ENCODE data around the gene DBN1. TPM values are rescaled to one million over a fixed set of nuclear protein-coding genes. Genes with fewer than 3 reads are reported as not detected.

DBN1 gene
- polyA plus RNA-seq, 1 donor from 2014 or later = 0.54 TPM

- Mint-ChIP-seq H3K27ac (peak overlapping the region; percentile 86 to 99 (median 97)), H3K27me3 (peaks cover 3% of the 10 kb centered on the region), H3K9me3 (no peaks in the 10 kb centered on the region), H3K4me3 (peak overlapping the region; percentile 25 to 93 (median 65)), H3K36me3 (peaks cover 7% of the 10 kb centered on the region), H3K4me1 (peaks cover 26 to 34% (median 30%) of the 10 kb centered on the region in 3 donors)
These were observed 29.1 kb downstream of the DBN1 start for GRCh38 chr5:177444106-177445051.

GRCh38 chr5:177443144-177443983 lies 30.1 kb downstream of the DBN1 start:
- peaks cover 22 to 30% (median 29%) of the 10 kb centered on the region in 3 donors for H3K4me1 Mint-ChIP-seq
- H3K4me3 Mint-ChIP-seq = peak overlapping the region in 1 of 4 donors; percentile 93
- H3K9me3 Mint-ChIP-seq = no peaks in the 10 kb centered on the region
- peak overlapping the region in 2 of 3 donors; percentile 97 to 99 for H3K27ac Mint-ChIP-seq
- H3K27me3 Mint-ChIP-seq = peaks cover 1% of the 10 kb centered on the region
- peaks cover 7% of the 10 kb centered on the region for H3K36me3 Mint-ChIP-seq

- H3K27ac Mint-ChIP-seq = peak overlapping the region; percentile 16 to 99 (median 73)
- peaks cover 7% of the 10 kb centered on the region for H3K36me3 Mint-ChIP-seq
- no peaks in the 10 kb centered on the region for H3K27me3 Mint-ChIP-seq
- no peaks in the 10 kb centered on the region for H3K9me3 Mint-ChIP-seq
- peaks cover 18 to 27% (median 25%) of the 10 kb centered on the region in 3 donors for H3K4me1 Mint-ChIP-seq
- peak overlapping the region in 2 of 4 donors; percentile 30 to 36 for H3K4me3 Mint-ChIP-seq
These were observed 31.2 kb downstream of the DBN1 start for GRCh38 chr5:177442066-177442826.

GRCh38 chr5:177440990-177441780 lies 32.2 kb downstream of the DBN1 start:
- peak overlapping the region in 2 of 4 donors; percentile 32 to 52 for H3K4me3 Mint-ChIP-seq
- H3K27me3 Mint-ChIP-seq = no peaks in the 10 kb centered on the region
- peaks cover 20 to 28% (median 25%) of the 10 kb centered on the region in 3 donors for H3K4me1 Mint-ChIP-seq
- no peaks in the 10 kb centered on the region for H3K9me3 Mint-ChIP-seq
- peaks cover 7% of the 10 kb centered on the region for H3K36me3 Mint-ChIP-seq
- peak overlapping the region in 2 of 3 donors; percentile 27 to 58 for H3K27ac Mint-ChIP-seq

GRCh38 chr5:177440211-177440989 lies 33.0 kb downstream of the DBN1 start:
- peak overlapping the region in 2 of 3 donors; percentile 81 to 87 for H3K27ac Mint-ChIP-seq
- peaks cover 13 to 22% (median 17%) of the 10 kb centered on the region in 3 donors for H3K4me1 Mint-ChIP-seq
- H3K9me3 Mint-ChIP-seq = no peaks in the 10 kb centered on the region
- no peaks in the 10 kb centered on the region for H3K27me3 Mint-ChIP-seq
- H3K36me3 Mint-ChIP-seq = peaks cover 7% of the 10 kb centered on the region
- no peak overlapping the region for H3K4me3 Mint-ChIP-seq

- no peak overlapping the region for H3K4me3 Mint-ChIP-seq
- no peaks in the 10 kb centered on the region for H3K9me3 Mint-ChIP-seq
- peaks cover 7% of the 10 kb centered on the region for H3K36me3 Mint-ChIP-seq
- H3K27ac Mint-ChIP-seq = peak overlapping the region in 1 of 3 donors; percentile 87
- H3K4me1 Mint-ChIP-seq = peaks cover 7 to 14% (median 9%) of the 10 kb centered on the region in 3 donors
- no peaks in the 10 kb centered on the region for H3K27me3 Mint-ChIP-seq
These were observed 33.8 kb downstream of the DBN1 start for GRCh38 chr5:177439518-177440053.

- H3K9me3 Mint-ChIP-seq = no peaks in the 10 kb centered on the region
- no peaks in the 10 kb centered on the region for H3K27me3 Mint-ChIP-seq
- H3K27ac Mint-ChIP-seq = peak overlapping the region in 2 of 3 donors; percentile 87 to 88
- H3K4me1 Mint-ChIP-seq = peaks cover 4 to 15% (median 6%) of the 10 kb centered on the region in 3 donors
- H3K4me3 Mint-ChIP-seq = peak overlapping the region in 1 of 4 donors; percentile 65
- peaks cover 7% of the 10 kb centered on the region for H3K36me3 Mint-ChIP-seq
These were observed 35.0 kb downstream of the DBN1 start for GRCh38 chr5:177438468-177438867.

GRCh38 chr5:177437623-177438022 lies 35.8 kb downstream of the DBN1 start:
- Mint-ChIP-seq H3K27me3 (no peaks in the 10 kb centered on the region), H3K9me3 (no peaks in the 10 kb centered on the region), H3K4me1 (peaks cover 4 to 20% (median 6%) of the 10 kb centered on the region in 3 donors), H3K36me3 (peaks cover 5% of the 10 kb centered on the region), H3K4me3 (peak overlapping the region in 1 of 4 donors; percentile 65), H3K27ac (peak overlapping the region in 1 of 3 donors; percentile 87)

- Mint-ChIP-seq H3K9me3 (no peaks in the 10 kb centered on the region), H3K27me3 (no peaks in the 10 kb centered on the region), H3K4me1 (peaks cover 10 to 24% (median 19%) of the 10 kb centered on the region in 3 donors), H3K36me3 (peaks cover 3% of the 10 kb centered on the region), H3K4me3 (no peak overlapping the region), H3K27ac (peak overlapping the region in 1 of 3 donors; percentile 18)
These were observed 37.4 kb downstream of the DBN1 start for GRCh38 chr5:177435847-177436536.

- no peaks in the 10 kb centered on the region for H3K9me3 Mint-ChIP-seq
- peaks cover 3% of the 10 kb centered on the region for H3K36me3 Mint-ChIP-seq
- H3K27ac Mint-ChIP-seq = peak overlapping the region; percentile 31 to 81 (median 71)
- H3K4me1 Mint-ChIP-seq = peaks cover 13 to 31% (median 26%) of the 10 kb centered on the region in 3 donors
- H3K4me3 Mint-ChIP-seq = peak overlapping the region in 1 of 4 donors; percentile 12
- H3K27me3 Mint-ChIP-seq = no peaks in the 10 kb centered on the region
These were observed 38.3 kb downstream of the DBN1 start for GRCh38 chr5:177434942-177435738.

GRCh38 chr5:177434437-177434836 lies 39.0 kb downstream of the DBN1 start:
- H3K36me3 Mint-ChIP-seq = no peaks in the 10 kb centered on the region
- peak overlapping the region in 2 of 4 donors; percentile 12 to 43 for H3K4me3 Mint-ChIP-seq
- H3K27me3 Mint-ChIP-seq = no peaks in the 10 kb centered on the region
- peak overlapping the region; percentile 59 to 81 (median 71) for H3K27ac Mint-ChIP-seq
- H3K4me1 Mint-ChIP-seq = peaks cover 15 to 34% (median 25%) of the 10 kb centered on the region in 3 donors
- H3K9me3 Mint-ChIP-seq = no peaks in the 10 kb centered on the region

Measured in IgD-negative memory B cell (primary cell).